Smooth muscle cell (in vitro differentiated cells): Measurements from ENCODE around the gene VSIG10L2. TPM values are rescaled to one million over a fixed set of nuclear protein-coding genes. Genes with fewer than 3 reads are reported as not detected.
"Not testable (repeated sequence)": the region's sequence is repeated elsewhere in the genome, so short reads cannot be mapped to it uniquely, and the experiment has no call there.

Source experiments
- DNase-seq: peaks from one replicate; lab custom pipeline; 2025; ENCODE audit not compliant: unreplicated experiment; lab: John Stamatoyannopoulos, UW
- H2AFZ ChIP-seq: fragments of 200-600 bp; sonication (generic); 2 replicates; pipeline ENCODE4 v1.6.0; 2016; ENCODE audit warnings: antibody characterized with exemption, low read depth, mild to moderate bottlenecking
- H3F3A ChIP-seq: fragments of 200-600 bp; sonication (generic); 2 replicates; pipeline ENCODE4 v1.6.0; 2017; ENCODE audit warnings: antibody characterized with exemption, low read depth
- H3K27ac ChIP-seq: fragments of 200-600 bp; sonication (generic); 2 replicates; pipeline ENCODE4 v1.5.1; 2016; ENCODE audit warnings: low read depth, mild to moderate bottlenecking
- H3K27me3 ChIP-seq: fragments of 200-600 bp; sonication (generic); 2 replicates; pipeline ENCODE4 v1.6.1; 2016; ENCODE audit warnings: low read depth, mild to moderate bottlenecking
- H3K36me3 ChIP-seq: fragments of 200-600 bp; sonication (generic); 2 replicates; pipeline ENCODE4 v1.5.1; 2016; ENCODE audit warnings: low read depth
- H3K4me1 ChIP-seq: fragments of 200-600 bp; sonication (generic); 2 replicates; pipeline ENCODE4 v1.5.1; 2016; ENCODE audit warnings: low read depth
- H3K4me2 ChIP-seq: fragments of 200-600 bp; sonication (generic); 2 replicates; pipeline ENCODE4 v1.6.0; 2016; ENCODE audit warnings: mild to moderate bottlenecking
- H3K4me3 ChIP-seq: fragments of 200-600 bp; sonication (generic); 2 replicates; pipeline ENCODE4 v1.5.1; 2016; ENCODE audit warnings: mild to moderate bottlenecking
- H3K79me2 ChIP-seq: fragments of 200-600 bp; sonication (generic); 2 replicates; pipeline ENCODE4 v1.6.0; 2016; ENCODE audit warnings: low read depth, mild to moderate bottlenecking
- H3K9ac ChIP-seq: fragments of 200-600 bp; sonication (generic); 2 replicates; pipeline ENCODE4 v1.6.0; 2016; ENCODE audit warnings: low read depth
- H3K9me3 ChIP-seq: fragments of 200-600 bp; sonication (generic); replicated peaks from 2 replicates; pipeline ENCODE4 v1.5.1; 2016; ENCODE audit warnings: low read depth
- H4K20me1 ChIP-seq: fragments of 200-600 bp; sonication (generic); 2 replicates; pipeline ENCODE4 v1.6.0; 2016; ENCODE audit warnings: low read depth
- WGBS: methylation state at CpG from one replicate; pipeline ENCODE4 v1.1.7; 2016; ENCODE audit warnings: low lambda C conversion rate; 5-methylcytosine and 5-hydroxymethylcytosine counted together
- polyA plus RNA-seq: library from polyadenylated mRNA; unstranded; fragments of >200 nt; fragmentation: Nextera tagmentation; extraction: Ambion mirVana; gene quantifications from 2 replicates; pipeline ENCODE4 v1.2.1, GENCODE V29; 2016
- total RNA-seq: library from RNA; depleted of rRNA; stranded (reverse); fragments of >200 nt; gene quantifications from 2 replicates; pipeline ENCODE4 v1.2.3, GENCODE V29; 2014
- TF ChIP-seq, protein P1 (sequence below): fragments of 200-600 bp; sonication (generic); IDR thresholded peaks from 2 replicates; pipeline ENCODE4 v1.5.1; 2017; ENCODE audit warnings: borderline replicate concordance, mild to moderate bottlenecking, antibody characterized with exemption; ENCODE audit not compliant: insufficient read depth, poor library complexity, severe bottlenecking

The VSIG10L2 gene
- total and polyA plus RNA-seq, 2 experiments from 2014 or later = not detected

DNA sequence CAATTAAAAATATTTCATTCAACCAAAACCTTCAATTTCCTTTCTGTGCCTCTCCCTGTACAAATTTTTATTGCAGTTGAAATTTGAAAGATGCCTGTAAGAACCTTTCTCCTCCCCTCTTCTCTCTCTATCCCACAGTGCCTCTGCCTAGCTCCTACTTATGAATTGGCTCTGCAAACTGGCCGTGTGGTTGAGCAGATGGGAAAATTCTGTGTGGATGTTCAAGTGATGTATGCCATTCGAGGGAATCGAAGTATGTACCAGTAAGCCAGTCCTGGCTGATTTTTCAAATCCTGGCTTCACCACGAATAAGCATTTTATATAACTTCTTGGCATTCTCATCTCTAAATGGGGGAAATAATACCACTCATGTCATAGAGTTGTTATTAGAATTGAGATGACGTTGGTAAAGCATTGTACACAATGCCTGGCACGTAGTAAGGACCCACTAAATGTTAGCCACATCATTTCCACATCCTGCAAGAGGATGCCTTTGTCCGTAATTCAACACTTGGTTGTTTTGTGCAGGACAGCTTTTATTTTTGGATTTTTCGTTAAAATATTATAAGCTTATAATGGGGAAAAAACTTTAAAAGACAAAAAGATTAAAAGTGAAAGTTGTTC lies 35.5 kb upstream of the VSIG10L2 start:
- Histone ChIP-seq H3K27me3 (peaks cover 36% of the 10 kb centered on the region), H3F3A (no peaks in the 10 kb centered on the region), H2AFZ (no peak overlapping the region), H4K20me1 (no peaks in the 10 kb centered on the region), H3K9me3 (no peaks in the 10 kb centered on the region), H3K4me2 (no peak overlapping the region), H3K79me2 (no peaks in the 10 kb centered on the region), H3K4me3 (no peak overlapping the region), H3K27ac (no peak overlapping the region), H3K4me1 (no peaks in the 10 kb centered on the region), H3K9ac (no peak overlapping the region), H3K36me3 (no peaks in the 10 kb centered on the region)
- TF ChIP-seq, protein P1, sequence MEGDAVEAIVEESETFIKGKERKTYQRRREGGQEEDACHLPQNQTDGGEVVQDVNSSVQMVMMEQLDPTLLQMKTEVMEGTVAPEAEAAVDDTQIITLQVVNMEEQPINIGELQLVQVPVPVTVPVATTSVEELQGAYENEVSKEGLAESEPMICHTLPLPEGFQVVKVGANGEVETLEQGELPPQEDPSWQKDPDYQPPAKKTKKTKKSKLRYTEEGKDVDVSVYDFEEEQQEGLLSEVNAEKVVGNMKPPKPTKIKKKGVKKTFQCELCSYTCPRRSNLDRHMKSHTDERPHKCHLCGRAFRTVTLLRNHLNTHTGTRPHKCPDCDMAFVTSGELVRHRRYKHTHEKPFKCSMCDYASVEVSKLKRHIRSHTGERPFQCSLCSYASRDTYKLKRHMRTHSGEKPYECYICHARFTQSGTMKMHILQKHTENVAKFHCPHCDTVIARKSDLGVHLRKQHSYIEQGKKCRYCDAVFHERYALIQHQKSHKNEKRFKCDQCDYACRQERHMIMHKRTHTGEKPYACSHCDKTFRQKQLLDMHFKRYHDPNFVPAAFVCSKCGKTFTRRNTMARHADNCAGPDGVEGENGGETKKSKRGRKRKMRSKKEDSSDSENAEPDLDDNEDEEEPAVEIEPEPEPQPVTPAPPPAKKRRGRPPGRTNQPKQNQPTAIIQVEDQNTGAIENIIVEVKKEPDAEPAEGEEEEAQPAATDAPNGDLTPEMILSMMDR = no peak
- 82% methylated on average over 8 of the region's 8 CpGs for WGBS
- DNase-seq = no peak

DNA sequence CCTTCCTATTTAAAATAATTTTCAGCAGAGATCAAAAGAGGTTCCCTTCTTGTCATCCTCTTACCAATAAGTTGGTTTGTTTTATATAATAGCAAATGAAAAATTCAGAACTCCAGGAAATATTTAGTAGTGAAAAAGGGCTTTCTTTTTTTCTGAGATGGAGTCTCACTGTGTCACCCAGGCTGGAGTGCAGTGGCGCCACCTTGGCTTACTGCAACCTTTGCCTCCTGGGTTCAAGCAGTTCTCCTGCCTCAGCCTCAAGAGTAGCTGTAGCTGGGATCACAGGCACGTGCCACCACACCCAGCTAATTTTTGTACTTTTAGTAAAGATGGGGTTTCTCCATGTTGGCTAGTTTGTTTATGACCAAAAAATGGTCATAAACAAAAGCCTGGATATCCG lies 31.2 kb upstream of the VSIG10L2 start:
- WGBS = 79% methylated on average over 3 of the region's 3 CpGs
- H3K79me2 ChIP-seq, H3K36me3 ChIP-seq, H4K20me1 ChIP-seq, H3K4me2 ChIP-seq, H3K9ac ChIP-seq, H3F3A ChIP-seq, H3K27ac ChIP-seq, DNase-seq, H3K4me1 ChIP-seq, H3K4me3 ChIP-seq, H2AFZ ChIP-seq, H3K9me3 ChIP-seq: not testable (repeated sequence)
- H3K27me3 ChIP-seq = peaks cover 31% of the 10 kb centered on the region

DNA sequence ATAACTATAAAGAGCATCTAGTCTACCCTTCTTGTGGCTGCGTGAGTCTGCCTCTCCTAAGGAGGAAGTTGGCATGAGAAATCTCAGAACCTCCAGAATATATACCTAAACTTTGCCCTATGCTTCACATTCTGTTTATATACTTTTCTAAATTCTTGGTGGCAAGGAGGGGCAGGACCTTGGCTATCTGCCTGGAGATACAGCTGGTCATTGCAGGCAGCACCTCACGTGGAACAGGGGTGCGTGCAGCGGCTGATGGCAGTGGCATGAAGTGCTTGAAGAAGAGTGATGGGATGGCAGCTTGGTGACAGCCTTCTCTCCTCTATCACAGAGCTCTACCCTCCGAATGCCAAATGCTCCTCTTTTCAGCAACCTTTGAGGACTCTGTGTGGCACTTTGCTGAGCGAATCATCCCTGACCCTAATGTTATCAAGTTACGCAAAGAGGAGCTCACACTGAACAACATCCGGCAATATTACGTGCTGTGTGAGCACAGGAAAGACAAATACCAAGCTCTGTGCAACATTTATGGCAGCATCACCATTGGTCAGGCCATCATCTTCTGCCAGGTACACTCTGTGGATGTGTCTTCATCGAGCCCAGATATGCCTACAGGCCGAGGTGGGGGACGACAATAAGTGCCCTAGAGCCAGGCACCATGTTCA lies 29.0 kb upstream of the VSIG10L2 start:
- 90% methylated on average over 12 of the region's 12 CpGs for WGBS
- Histone ChIP-seq H2AFZ (no peak overlapping the region), H4K20me1 (no peaks in the 10 kb centered on the region), H3K4me1 (no peaks in the 10 kb centered on the region), H3K79me2 (no peaks in the 10 kb centered on the region), H3K4me2 (no peak overlapping the region), H3K9me3 (no peaks in the 10 kb centered on the region), H3F3A (no peaks in the 10 kb centered on the region), H3K4me3 (no peak overlapping the region), H3K27me3 (peaks cover 23% of the 10 kb centered on the region), H3K9ac (no peak overlapping the region), H3K27ac (no peak overlapping the region), H3K36me3 (no peaks in the 10 kb centered on the region)
- TF ChIP-seq, protein P1 = no peak
- DNase-seq = no peak

DNA sequence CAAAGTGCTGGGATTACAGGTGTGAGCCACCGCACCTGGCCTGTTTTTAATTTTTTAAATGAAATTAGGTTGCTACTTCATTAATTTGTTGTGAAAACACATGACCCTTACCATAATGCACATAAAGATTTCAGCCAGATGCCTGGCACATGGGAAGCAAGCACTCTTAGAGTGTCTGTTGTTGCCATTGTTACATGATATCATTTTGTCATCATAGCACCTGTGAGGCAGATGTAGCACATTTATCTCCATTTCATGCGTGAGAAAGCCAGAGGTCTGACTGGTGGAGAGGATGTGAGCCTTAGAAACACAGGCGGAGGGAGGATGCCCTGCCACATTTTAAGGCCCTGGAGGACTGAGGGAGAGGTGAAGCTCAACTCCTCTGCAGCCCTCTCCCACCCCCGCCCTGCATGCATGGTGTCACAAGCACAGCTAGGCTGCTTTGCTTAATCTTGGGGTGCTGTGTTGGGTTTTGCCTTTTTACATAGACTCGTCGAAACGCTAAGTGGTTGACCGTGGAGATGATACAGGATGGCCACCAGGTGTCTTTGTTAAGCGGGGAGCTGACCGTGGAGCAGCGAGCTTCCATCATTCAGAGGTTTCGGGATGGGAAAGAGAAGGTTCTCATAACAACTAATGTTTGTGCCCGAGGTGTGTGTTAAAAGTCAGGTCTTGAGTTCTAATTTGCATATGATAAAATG lies 27.6 kb upstream of the VSIG10L2 start:
- Histone ChIP-seq H3K36me3 (no peaks in the 10 kb centered on the region), H3K27ac (no peak overlapping the region), H3F3A (no peaks in the 10 kb centered on the region), H3K9me3 (no peaks in the 10 kb centered on the region), H3K79me2 (no peaks in the 10 kb centered on the region), H2AFZ (no peak overlapping the region), H3K27me3 (peaks cover 23% of the 10 kb centered on the region), H3K4me1 (no peaks in the 10 kb centered on the region), H4K20me1 (no peaks in the 10 kb centered on the region), H3K4me3 (no peak overlapping the region), H3K4me2 (no peak overlapping the region), H3K9ac (no peak overlapping the region)
- TF ChIP-seq, protein P1 = no peak
- no peak for DNase-seq
- 82% methylated on average over 13 of the region's 13 CpGs for WGBS
